ENCODE data around the gene TMPRSS4. TPM values are rescaled to one million over a fixed set of nuclear protein-coding genes. Genes with fewer than 3 reads are reported as not detected.

Gene TMPRSS4
- total and polyA plus RNA-seq, 2 donors (not counting 1 experiment from before 2014, with no cell fraction given): not detected

GRCh38 chr11:118068206-118068944 lies 8.5 kb upstream of the TMPRSS4 start:
- H3K27me3 ChIP-seq (replicated peaks in 1 of 4; ENCODE audit: control extremely low read depth in 1 of 4, control insufficient read depth in 3 of 4, insufficient read depth in 4 of 4, low read length in 3 of 4): peaks cover 0 to 3% (median 1%) of the 10 kb centered on the region in 4 experiments
- H3K27ac Mint-ChIP-seq: no peak overlapping the region
- H3K27me3 Mint-ChIP-seq: peaks cover 26% of the 10 kb centered on the region

More at GRCh38 chr11:118068206-118068944, 8.5 kb upstream of the TMPRSS4 start:
- DNase-seq: no peak
- H3K4me3 Mint-ChIP-seq: no peak overlapping the region
- no peaks in the 10 kb centered on the region for H3K9me3 Mint-ChIP-seq (ENCODE audit: insufficient read depth)
- ChIA-PET CTCF (no interaction called here), POLR2A (no interaction called here)
- 94% methylated on average over 17 of the region's 24 CpGs for WGBS (ENCODE audit: insufficient coverage)
- Histone ChIP-seq H3K4me1 (ENCODE audit: control insufficient read depth in 2 of 2, insufficient read depth in 2 of 2, low read length in 2 of 2) (no peaks in the 10 kb centered on the region), H3K9ac (ENCODE audit: low read length) (no peak overlapping the region), H4K20me1 (ENCODE audit: control insufficient read depth, insufficient read depth, low read length, poor library complexity, severe bottlenecking) (no peaks in the 10 kb centered on the region), H3K9me3 (ENCODE audit: control extremely low read depth in 1 of 3, control insufficient read depth in 2 of 3, insufficient read depth in 1 of 3, low read length in 2 of 3) (no peaks in the 10 kb centered on the region), H3K4me3 (ENCODE audit: control extremely low read depth in 1 of 5, extremely low read depth in 1 of 5, insufficient read depth in 1 of 5, low read depth in 2 of 5, low read length in 4 of 5) (no peak overlapping the region), H3K79me2 (ENCODE audit: control insufficient read depth, insufficient read depth, low read length) (no peaks in the 10 kb centered on the region), H3K4me2 (replicated peaks; ENCODE audit: low read depth, low read length, poor library complexity, severe bottlenecking) (no peak overlapping the region), H3K27ac (ENCODE audit: low read length in 2 of 2) (no peak overlapping the region), H3K36me3 (replicated peaks in 1 of 2; ENCODE audit: control extremely low read depth in 1 of 2, control insufficient read depth in 1 of 2, extremely low read depth in 1 of 2, insufficient read depth in 2 of 2, low read length in 1 of 2) (no peaks in the 10 kb centered on the region), H2AFZ (ENCODE audit: insufficient read depth, low read depth, low read length, poor library complexity, severe bottlenecking) (no peak overlapping the region)
- intact Hi-C loops (cut with micrococcal nuclease): no loop called here
- ATAC-seq (ENCODE audit: low read depth): no peak
- H3K4me1 Mint-ChIP-seq: no peaks in the 10 kb centered on the region
- TF ChIP-seq CTCF (IDR thresholded peaks at IDR 0.05) (no peak), EZH2 (IDR thresholded peaks at IDR 0.05; ENCODE audit: borderline replicate concordance, insufficient read depth, low read depth, low read length, poor library complexity, severe bottlenecking) (no peak)

Measured in B cell (primary cell).